B cell (primary cell): Measurements from ENCODE around the gene CLVS2. TPM values are rescaled to one million over a fixed set of nuclear protein-coding genes. Genes with fewer than 3 reads are reported as not detected.

Experiments
- ATAC-seq: fragments of 200-7000 bp; cut with Tn5 transposase; one replicate; pipeline ENCODE4 v1.10.0; 2021; ENCODE audit warnings: low read depth, mild to moderate bottlenecking, moderate number of reproducible peaks, moderate library complexity
- CTCF ChIA-PET: fragments of 350-600 bp; sonication (Branson Sonifier 250); formaldehyde crosslinking; loops from one replicate; lab custom pipeline; 2021; ENCODE audit warnings: antibody characterized with exemption, inconsistent platforms; lab: Charles Lee
- POLR2A ChIA-PET: fragments of 350-600 bp; sonication (Branson Sonifier 250); formaldehyde crosslinking; loops from one replicate; lab custom pipeline; 2021; ENCODE audit warnings: antibody characterized with exemption; lab: Charles Lee
- DNase-seq: peaks from one replicate; pipeline ENCODE4 v3.0.0; 2013
- H2AFZ ChIP-seq: 2 replicates; pipeline ENCODE4 v1.6.1; 2012; ENCODE audit warnings: mild to moderate bottlenecking, low read depth, low read length; ENCODE audit not compliant: insufficient read depth, poor library complexity, severe bottlenecking
- H3K27ac ChIP-seq, 2 donors: 1 replicate in 1 of 2; 2 replicates in 1 of 2; pipeline ENCODE4 v1.5.1; 2012 to 2013; ENCODE audit warnings: low read length in 2 of 2, mild to moderate bottlenecking in 2 of 2, moderate library complexity in 1 of 2
- H3K27me3 ChIP-seq, 4 experiments: fragments of 200-600 bp in 1 of 4; sonication (generic) in 1 of 4; replicated peaks in 1 of 4; 1 replicate in 2 of 4; 2 replicates in 2 of 4; pipeline versions ENCODE4 v1.6.1 to v1.7.0; 2013 to 2016; ENCODE audit warnings: low read length in 3 of 4, mild to moderate bottlenecking in 2 of 4, mixed read lengths in 1 of 4, moderate library complexity in 1 of 4; ENCODE audit not compliant: insufficient read depth in 4 of 4, control insufficient read depth in 3 of 4; ENCODE audit errors: control extremely low read depth in 1 of 4
- H3K36me3 ChIP-seq, 2 experiments: replicated peaks in 1 of 2; 1 replicate in 1 of 2; 2 replicates in 1 of 2; pipeline versions ENCODE4 v1.6.1 to v1.7.1; 2013; ENCODE audit warnings: low read length in 1 of 2; ENCODE audit not compliant: insufficient read depth in 2 of 2, control insufficient read depth in 1 of 2; ENCODE audit errors: control extremely low read depth in 1 of 2, extremely low read depth in 1 of 2
- H3K4me1 ChIP-seq, 2 donors: fragments of 200-600 bp in 1 of 2; sonication (generic) in 1 of 2; 1 replicate in 1 of 2; 2 replicates in 1 of 2; pipeline versions ENCODE4 v1.5.1 to v1.6.1; 2013 to 2017; ENCODE audit warnings: low read length in 2 of 2; ENCODE audit not compliant: control insufficient read depth in 2 of 2, insufficient read depth in 2 of 2
- H3K4me2 ChIP-seq: replicated peaks from 2 replicates; pipeline ENCODE3; 2012; ENCODE audit warnings: mild to moderate bottlenecking, low read depth, low read length; ENCODE audit not compliant: poor library complexity, severe bottlenecking
- H3K4me3 ChIP-seq, 5 experiments: fragments of 200-600 bp in 1 of 5; sonication (generic) in 1 of 5; 1 replicate in 3 of 5; 2 replicates in 2 of 5; pipeline versions ENCODE4 v1.5.1 to v1.7.0; 2011 to 2016; ENCODE audit warnings: low read length in 4 of 5, mild to moderate bottlenecking in 4 of 5, low read depth in 2 of 5, control low read depth in 1 of 5, moderate library complexity in 1 of 5; ENCODE audit not compliant: insufficient read depth in 1 of 5; ENCODE audit errors: control extremely low read depth in 1 of 5, extremely low read depth in 1 of 5
- H3K79me2 ChIP-seq: fragments of 200-600 bp; sonication (generic); one replicate; pipeline ENCODE4 v1.6.0; 2016; ENCODE audit warnings: low read length; ENCODE audit not compliant: control insufficient read depth, insufficient read depth
- H3K9ac ChIP-seq: fragments of 200-600 bp; sonication (generic); 2 replicates; pipeline ENCODE4 v1.6.1; 2017; ENCODE audit warnings: mild to moderate bottlenecking, low read length, moderate library complexity
- H3K9me3 ChIP-seq, 3 donors: one replicate each; pipeline versions ENCODE4 v1.6.1 to v1.7.1; 2013; ENCODE audit warnings: low read length in 2 of 3; ENCODE audit not compliant: control insufficient read depth in 2 of 3, insufficient read depth in 1 of 3; ENCODE audit errors: control extremely low read depth in 1 of 3
- H4K20me1 ChIP-seq: 2 replicates; pipeline ENCODE4 v1.6.0; 2012; ENCODE audit warnings: mild to moderate bottlenecking, low read length; ENCODE audit not compliant: insufficient read depth, control insufficient read depth, poor library complexity, severe bottlenecking
- H3K27ac Mint-ChIP-seq: one replicate; pipeline ENCODE4 v1.8.0; 2021; ENCODE audit warnings: mixed read lengths
- H3K27me3 Mint-ChIP-seq: one replicate; pipeline ENCODE4 v1.8.0; 2021; ENCODE audit warnings: mixed read lengths
- H3K4me1 Mint-ChIP-seq: one replicate; pipeline ENCODE4 v1.8.0; 2021; ENCODE audit warnings: mixed read lengths
- H3K4me3 Mint-ChIP-seq: one replicate; pipeline ENCODE4 v1.8.0; 2021; ENCODE audit warnings: mixed read lengths
- H3K9me3 Mint-ChIP-seq: one replicate; pipeline ENCODE4 v1.8.0; 2022; ENCODE audit warnings: mixed read lengths; ENCODE audit not compliant: insufficient read depth
- CTCF ChIP-seq: fragments of 200-600 bp; IDR thresholded peaks from one replicate; pipeline ENCODE4 v1.8.0; 2022; ENCODE audit warnings: antibody characterized with exemption, mild to moderate bottlenecking
- EZH2 ChIP-seq: IDR thresholded peaks from 2 replicates; pipeline ENCODE4 v1.6.1; 2012; ENCODE audit warnings: borderline replicate concordance, low read depth, mild to moderate bottlenecking, moderate library complexity, low read length; ENCODE audit not compliant: insufficient read depth, poor library complexity, severe bottlenecking
- WGBS: methylation state at CpG from one replicate; pipeline ENCODE4 v1.1.5; 2013; ENCODE audit warnings: missing lambda C conversion rate; ENCODE audit not compliant: insufficient coverage; 5-methylcytosine and 5-hydroxymethylcytosine counted together
- intact Hi-C: fragments of 100-400 bp; cut with micrococcal nuclease; formaldehyde crosslinking; loops from one replicate; pipeline ENCODE4 v1.10.0; 2022
- polyA minus RNA-seq: library from RNA; depleted of rRNA, polyadenylated mRNA; stranded (reverse); fragments of >200 nt; gene quantifications from 2 replicates; pipeline ENCODE4 v1.2.3, GENCODE V29; 2012
- polyA plus RNA-seq: library from polyadenylated mRNA; depleted of rRNA; stranded (reverse); fragments of >200 nt; gene quantifications from 2 replicates; pipeline ENCODE4 v1.2.3, GENCODE V29; 2012
- total RNA-seq, 2 donors: library from RNA; stranded (reverse); fragments of 120-200 nt in 1 of 2; gene quantifications; 1 replicate in 1 of 2; 2 replicates in 1 of 2; pipeline versions ENCODE4 v1.2.3 to v1.2.4, GENCODE V29; 2013 to 2022

The CLVS2 gene
- total RNA-seq (not detected in 2 replicates), polyA plus RNA-seq (not detected in 2 replicates), polyA minus RNA-seq (not detected in 2 replicates)
- not detected for total RNA-seq (2013)

GRCh38 chr6:122995921-122996793, at the start of gene CLVS2:
Gene CLVS2 (plus strand): TSS chr6:122996235. CDS start chr6:122997778, 1,543 bp downstream.
- H3K4me3 Mint-ChIP-seq = no peak within 1 kb of the TSS
- peaks cover 0 to 19% (median 14%) of the 10 kb centered on the region in 4 experiments for H3K27me3 ChIP-seq
- CTCF ChIA-PET = no interaction called here
- no peak within 1 kb of the TSS for H3K4me2 ChIP-seq
- peaks cover 5% of the 10 kb centered on the region for H3K4me1 Mint-ChIP-seq
- ATAC-seq (no peak), DNase-seq (peak; percentile 4)
- no peak within 1 kb of the TSS for H3K27ac Mint-ChIP-seq
- no peak within 1 kb of the TSS for H3K27ac ChIP-seq
- H3K9ac ChIP-seq = no peak within 1 kb of the TSS
- intact Hi-C loops = no loop called here
- H3K9me3 Mint-ChIP-seq = no peaks in the 10 kb centered on the region
- peaks cover 38% of the 10 kb centered on the region for H3K27me3 Mint-ChIP-seq
- POLR2A ChIA-PET = no interaction called here
- H3K79me2 ChIP-seq = no peaks in the 10 kb centered on the region
- H3K36me3 ChIP-seq = no peaks in the 10 kb centered on the region
- H2AFZ ChIP-seq = no peak within 1 kb of the TSS
- TF ChIP-seq EZH2 = no peak
- no peak for TF ChIP-seq CTCF
- 8% methylated on average over 59 of the region's 75 CpGs for WGBS
- H3K4me3 ChIP-seq = no peak within 1 kb of the TSS
- H3K9me3 ChIP-seq = peaks cover 0 to 9% (median 3%) of the 10 kb centered on the region in 3 donors
- no peaks in the 10 kb centered on the region for H3K4me1 ChIP-seq
- no peaks in the 10 kb centered on the region for H4K20me1 ChIP-seq

- Histone ChIP-seq H2AFZ (no peak overlapping the region), H3K4me3 (no peak overlapping the region), H3K27ac (no peak overlapping the region), H4K20me1 (no peaks in the 10 kb centered on the region), H3K4me1 (no peaks in the 10 kb centered on the region), H3K9me3 (no peaks in the 10 kb centered on the region), H3K79me2 (no peaks in the 10 kb centered on the region), H3K9ac (no peak overlapping the region), H3K36me3 (no peaks in the 10 kb centered on the region), H3K4me2 (no peak overlapping the region), H3K27me3 (no peaks in the 10 kb centered on the region)
- no peak for TF ChIP-seq CTCF
- TF ChIP-seq EZH2 = no peak
- no peaks in the 10 kb centered on the region for H3K9me3 Mint-ChIP-seq
- intact Hi-C loops = no loop called here
- POLR2A ChIA-PET = no interaction called here
- DNase-seq (no peak), ATAC-seq (no peak)
- H3K27me3 Mint-ChIP-seq = no peaks in the 10 kb centered on the region
- CTCF ChIA-PET = no interaction called here
- H3K4me1 Mint-ChIP-seq = no peaks in the 10 kb centered on the region
- no peak overlapping the region for H3K4me3 Mint-ChIP-seq
- no peak overlapping the region for H3K27ac Mint-ChIP-seq
These were observed 48.7 kb upstream of the CLVS2 start for GRCh38 chr6:122947355-122947754.
